Activated naive CD4-positive, alpha-beta T cell treated with anti-CD3 and anti-CD28 coated beads, Interleukin-2, amount 50 U/mL, for 16 hours (primary cell): ENCODE measurements around the gene KRTAP4-5.
"Not testable (repeated sequence)": the region's sequence is repeated elsewhere in the genome, so short reads cannot be mapped to it uniquely, and the experiment has no call there.

ENCODE experiments used
- DNase-seq: peaks from one replicate; pipeline ENCODE4 v3.0.0-alpha.2; 2020

The KRTAP4-5 gene

GRCh38 chr17:41149652-41149985 is at the start of gene KRTAP4-5:
Gene KRTAP4-5 (minus strand): TSS chr17:41149825. CDS start chr17:41149767, 58 bp downstream.
- DNase-seq: no peak

- DNase-seq: no peak
Observed at GRCh38 chr17:41196068-41196467, 46.4 kb upstream of the KRTAP4-5 start.

GRCh38 chr17:41190328-41190727 is 40.7 kb upstream of the KRTAP4-5 start:
- DNase-seq: no peak

- DNase-seq: not testable (repeated sequence)
Observed at GRCh38 chr17:41189837-41190318, 40.3 kb upstream of the KRTAP4-5 start, which contains the start of gene KRTAP9-1. Gene KRTAP9-1 (plus strand): TSS chr17:41189887. CDS start chr17:41189887, 0 bp downstream.

- no peak for DNase-seq
Observed at GRCh38 chr17:41186872-41187271, 37.2 kb upstream of the KRTAP4-5 start.

GRCh38 chr17:41185001-41185400 is 35.4 kb upstream of the KRTAP4-5 start:
- no peak for DNase-seq

- DNase-seq: no peak
Observed at GRCh38 chr17:41184480-41184961, 34.9 kb upstream of the KRTAP4-5 start, which contains the start of gene KRTAP4-1. Gene KRTAP4-1 (minus strand): TSS chr17:41184911. CDS start chr17:41184854, 57 bp downstream.

GRCh38 chr17:41178843-41179616 is 29.4 kb upstream of the KRTAP4-5 start:
- DNase-seq: no peak

GRCh38 chr17:41178341-41178740 is 28.7 kb upstream of the KRTAP4-5 start:
- no peak for DNase-seq

- no peak for DNase-seq
Observed at GRCh38 chr17:41177727-41178271, 28.2 kb upstream of the KRTAP4-5 start, which contains the start of gene KRTAP4-2. Gene KRTAP4-2 (minus strand): TSS chr17:41178221. CDS start chr17:41178164, 57 bp downstream.

GRCh38 chr17:41176744-41177387 is 27.2 kb upstream of the KRTAP4-5 start:
- DNase-seq: no peak

GRCh38 chr17:41171886-41172285 is 22.3 kb upstream of the KRTAP4-5 start:
- DNase-seq: no peak

- no peak for DNase-seq
Observed at GRCh38 chr17:41168121-41168520, 18.5 kb upstream of the KRTAP4-5 start, which contains the start of gene KRTAP4-3. Gene KRTAP4-3 (minus strand): TSS chr17:41168221. CDS start chr17:41168172, 49 bp downstream.

- no peak for DNase-seq
Observed at GRCh38 chr17:41167561-41167960, 17.9 kb upstream of the KRTAP4-5 start.

GRCh38 chr17:41163828-41164227 is 14.2 kb upstream of the KRTAP4-5 start:
- no peak for DNase-seq

- no peak for DNase-seq
Observed at GRCh38 chr17:41160648-41161047, 11.0 kb upstream of the KRTAP4-5 start, which contains the start of gene KRTAP4-4. Gene KRTAP4-4 (minus strand): TSS chr17:41160748. CDS start chr17:41160691, 57 bp downstream.

- not testable (repeated sequence) for DNase-seq
Observed at GRCh38 chr17:41160190-41160589, 10.6 kb upstream of the KRTAP4-5 start.

GRCh38 chr17:41153856-41154255 is 4.2 kb upstream of the KRTAP4-5 start:
- DNase-seq: no peak

- DNase-seq: no peak
Observed at GRCh38 chr17:41151525-41151924, 1.9 kb upstream of the KRTAP4-5 start.

- DNase-seq: no peak
Observed at GRCh38 chr17:41150026-41150425, 401 bp upstream of the KRTAP4-5 start.

GRCh38 chr17:41148971-41149651 is 514 bp downstream of the KRTAP4-5 start:
- DNase-seq: not testable (repeated sequence)

GRCh38 chr17:41147531-41148204 is 2.0 kb downstream of the KRTAP4-5 start:
- DNase-seq: no peak
